Retina (tissue), 1 donor: ENCODE results near the gene OR52E1.

Experiments used
- DNase-seq: peaks from one replicate; pipeline ENCODE4 v3.0.0-alpha.2; 2016

OR52E1 gene

GRCh38 chr11:5118893-5119292, 49.5 kb downstream of the OR52E1 start:
- no peak for DNase-seq
